Vagina (tissue), 2 donors: ENCODE data around the gene TBC1D22A.

Source experiments
- CTCF ChIP-seq, 3 experiments: fragments of 450-650 bp in 2 of 3; fragments of 200-600 bp in 1 of 3; sonication (generic) in 1 of 3; IDR thresholded peaks; one replicate each; pipeline ENCODE4 v1.5.1; 2017 to 2019; ENCODE audit warnings: antibody characterized with exemption in 3 of 3, mild to moderate bottlenecking in 2 of 3, moderate library complexity in 2 of 3
- POLR2A ChIP-seq, 2 donors: fragments of 450-650 bp; IDR thresholded peaks; one replicate each; pipeline ENCODE4 v1.6.1; 2017; ENCODE audit warnings: antibody characterized with exemption in 2 of 2, mild to moderate bottlenecking in 2 of 2, moderate library complexity in 2 of 2

GRCh38 chr22:47080100-47080499 lies 317.6 kb downstream of the TBC1D22A start:
- TF ChIP-seq CTCF (IDR thresholded peaks at IDR 0.05): no peak
- no peak for TF ChIP-seq POLR2A (IDR thresholded peaks at IDR 0.05)
